Measurements from ENCODE around the gene CNTNAP2. TPM values are rescaled to one million over a fixed set of nuclear protein-coding genes. Genes with fewer than 3 reads are reported as not detected.

Gene CNTNAP2
- total and polyA plus RNA-seq, 3 donors from 2014 or later: 4.3 to 6.1 (median 4.4) TPM

- intact Hi-C loops (cut with DNase I; ENCODE audit: low total_unique reads): no loop called here
- no peaks in the 10 kb centered on the region for H3K27me3 ChIP-seq
- H3K27ac ChIP-seq: no peak overlapping the region
- no peak for TF ChIP-seq POLR2A (IDR thresholded peaks at IDR 0.05)
- TF ChIP-seq CTCF (IDR thresholded peaks at IDR 0.05): no peak
- 86 to 87% methylated on average over 4 of the region's 4 CpGs for WGBS, 2 donors
- H3K4me3 ChIP-seq: no peak overlapping the region
- no peaks in the 10 kb centered on the region for H3K36me3 ChIP-seq (ENCODE audit: low read depth, missing control alignments)
- no peak for DNase-seq
- H3K4me1 ChIP-seq: no peaks in the 10 kb centered on the region
- H3K9me3 ChIP-seq: no peaks in the 10 kb centered on the region
These were observed 1376.0 kb downstream of the CNTNAP2 start for GRCh38 chr7:147492606-147493005.

GRCh38 chr7:147496209-147496608 lies 1379.6 kb downstream of the CNTNAP2 start:
- no peak for DNase-seq
- Histone ChIP-seq H3K9me3 (no peaks in the 10 kb centered on the region), H3K4me3 (no peak overlapping the region), H3K27me3 (no peaks in the 10 kb centered on the region), H3K36me3 (ENCODE audit: low read depth, missing control alignments) (no peaks in the 10 kb centered on the region), H3K4me1 (no peaks in the 10 kb centered on the region), H3K27ac (no peak overlapping the region)
- intact Hi-C loops (cut with DNase I; ENCODE audit: low total_unique reads): no loop called here
- TF ChIP-seq CTCF (IDR thresholded peaks at IDR 0.05): no peak
- no peak for TF ChIP-seq POLR2A (IDR thresholded peaks at IDR 0.05)
- 45 to 83% methylated on average over 1 of the region's 1 CpG for WGBS, 2 donors

- Histone ChIP-seq H3K4me3 (no peak overlapping the region), H3K9me3 (no peaks in the 10 kb centered on the region), H3K36me3 (ENCODE audit: low read depth, missing control alignments) (no peaks in the 10 kb centered on the region), H3K27ac (no peak overlapping the region), H3K4me1 (no peaks in the 10 kb centered on the region), H3K27me3 (no peaks in the 10 kb centered on the region)
- intact Hi-C loops (cut with DNase I; ENCODE audit: low total_unique reads): no loop called here
- 91 to 100% methylated on average over 1 of the region's 1 CpG for WGBS, 2 donors
- no peak for TF ChIP-seq CTCF (IDR thresholded peaks at IDR 0.05)
- no peak for TF ChIP-seq POLR2A (IDR thresholded peaks at IDR 0.05)
- no peak for DNase-seq
These were observed 1380.6 kb downstream of the CNTNAP2 start for GRCh38 chr7:147497246-147497645.

GRCh38 chr7:147498081-147498480 lies 1381.5 kb downstream of the CNTNAP2 start:
- no peak for TF ChIP-seq CTCF (IDR thresholded peaks at IDR 0.05)
- no peak for TF ChIP-seq POLR2A (IDR thresholded peaks at IDR 0.05)
- Histone ChIP-seq H3K36me3 (ENCODE audit: low read depth, missing control alignments) (no peaks in the 10 kb centered on the region), H3K9me3 (no peaks in the 10 kb centered on the region), H3K4me1 (no peaks in the 10 kb centered on the region), H3K27ac (no peak overlapping the region), H3K27me3 (no peaks in the 10 kb centered on the region), H3K4me3 (no peak overlapping the region)
- intact Hi-C loops (cut with DNase I; ENCODE audit: low total_unique reads): no loop called here
- DNase-seq: no peak
- 88 to 92% methylated on average over 2 of the region's 2 CpGs for WGBS, 2 donors

- DNase-seq: no peak
- no peak overlapping the region for H3K4me3 ChIP-seq
- no peak for TF ChIP-seq POLR2A (IDR thresholded peaks at IDR 0.05)
- no peak for TF ChIP-seq CTCF (IDR thresholded peaks at IDR 0.05)
- H3K36me3 ChIP-seq (ENCODE audit: low read depth, missing control alignments): no peaks in the 10 kb centered on the region
- no peaks in the 10 kb centered on the region for H3K4me1 ChIP-seq
- H3K27ac ChIP-seq: no peak overlapping the region
- intact Hi-C loops (cut with DNase I; ENCODE audit: low total_unique reads): no loop called here
- no peaks in the 10 kb centered on the region for H3K27me3 ChIP-seq
- WGBS, 2 donors: 45 to 60% methylated on average over 3 of the region's 3 CpGs
- H3K9me3 ChIP-seq: no peaks in the 10 kb centered on the region
These were observed 1392.5 kb downstream of the CNTNAP2 start for GRCh38 chr7:147509035-147509501.

Measured in testis (tissue), 3 donors.